ENCODE data around the gene KCNMB3. TPM values are rescaled to one million over a fixed set of nuclear protein-coding genes. Genes with fewer than 3 reads are reported as not detected.

The KCNMB3 gene
- total and polyA plus RNA-seq, 2 of the 13 experiments (the other 11 are each of a cell fraction or from before 2014, with no cell fraction given) = 4.3 to 7.1 TPM

DNA sequence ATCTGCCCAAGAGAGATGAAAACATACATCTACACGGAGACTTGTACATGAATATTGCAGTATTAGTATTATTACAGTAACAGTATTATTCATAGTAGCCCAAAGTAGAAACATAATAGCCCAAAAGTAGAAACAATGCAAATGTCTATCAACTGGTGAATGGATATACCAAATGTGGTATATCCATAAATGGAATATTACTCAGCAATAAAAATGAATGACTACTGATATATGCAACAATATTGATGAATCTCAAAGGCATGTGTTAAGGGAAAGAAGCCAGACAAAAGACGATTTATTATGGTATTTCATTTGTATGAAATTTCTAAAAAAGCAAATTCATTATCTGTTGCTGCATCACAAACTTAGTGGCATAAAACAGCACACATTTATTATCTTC is 48.4 kb upstream of the KCNMB3 start:
- POLR2A ChIA-PET = no interaction called here
- H4K20me1 ChIP-seq (ENCODE audit: insufficient read depth, low read length) = no peaks in the 10 kb centered on the region
- H3K79me2 ChIP-seq (ENCODE audit: insufficient read depth, low read length) = no peaks in the 10 kb centered on the region
- no peak overlapping the region for H2AFZ ChIP-seq (ENCODE audit: low read length)
- intact Hi-C loops (cut with micrococcal nuclease; ENCODE audit: unreplicated experiment) = no loop called here
- 52% methylated on average over 2 of the region's 2 CpGs for WGBS (ENCODE audit: low lambda C conversion rate)
- no peak overlapping the region for H3K4me2 ChIP-seq (ENCODE audit: low read depth, low read length)
- BruUV-seq (replicated peaks) = no TSS peak
- H3K4me1 ChIP-seq (ENCODE audit: insufficient read depth, low read length) = peaks cover 15% of the 10 kb centered on the region; the same call in 1 of the 2 replicates
- ATAC-seq = no peak
- in situ Hi-C loops (cut with HindIII; ENCODE audit: extremely low pct_ligation_motif_present, low pct_unique_long_range_greater_than_20kb) = no loop called here
- CTCF ChIA-PET (ENCODE audit: low intra/inter-chr PET ratio, low total read pairs) = no interaction called here
- no peaks in the 10 kb centered on the region for H3K27me3 ChIP-seq (ENCODE audit: control insufficient read depth in 1 of 2, insufficient read depth in 2 of 2, low read length in 2 of 2)
- H3K36me3 ChIP-seq (replicated peaks in 1 of 2; ENCODE audit: control insufficient read depth in 1 of 2, insufficient read depth in 2 of 2, low read length in 2 of 2) = no peaks in the 10 kb centered on the region
- H3K4me3 ChIP-seq (replicated peaks in 1 of 3; ENCODE audit: insufficient read depth in 1 of 3, low read depth in 2 of 3, low read length in 3 of 3) = no peak overlapping the region
- no peaks in the 10 kb centered on the region for H3K9me3 ChIP-seq (ENCODE audit: low read length)
- TF ChIP-seq ATF1 (CRISPR knock-in tag; IDR thresholded peaks at IDR 0.05) (no peak), FIP1L1 (IDR thresholded peaks at IDR 0.05; ENCODE audit: borderline replicate concordance, insufficient read depth, low read depth, low read length) (no peak), SNAPC4 (CRISPR knock-in tag; IDR thresholded peaks at IDR 0.05) (no peak), EP300 (IDR thresholded peaks at IDR 0.05; ENCODE audit: low read depth in 2 of 2, low read length in 2 of 2) (no peak), EP300 (CRISPR knock-in tag; IDR thresholded peaks at IDR 0.05; ENCODE audit: borderline replicate concordance) (no peak), MBNL3 (CRISPR knock-in tag; conservative IDR thresholded peaks at IDR 0.05) (no peak), MIER2 (CRISPR knock-in tag; IDR thresholded peaks at IDR 0.05) (no peak), ZNF570 (CRISPR knock-in tag; IDR thresholded peaks at IDR 0.05; ENCODE audit: borderline replicate concordance) (no peak), KDM2A (CRISPR knock-in tag; IDR thresholded peaks at IDR 0.05; ENCODE audit: borderline replicate concordance, low read depth) (no peak), NFRKB (IDR thresholded peaks at IDR 0.05) (no peak), ZFP1 (CRISPR knock-in tag; IDR thresholded peaks at IDR 0.05) (no peak), SOX5 (CRISPR knock-in tag; IDR thresholded peaks at IDR 0.05; ENCODE audit: borderline replicate concordance) (no peak), GABPA (IDR thresholded peaks at IDR 0.05; ENCODE audit: low read depth, low read length) (no peak), GABPA (CRISPR knock-in tag; IDR thresholded peaks at IDR 0.05; ENCODE audit: low read depth) (no peak), ZNF839 (CRISPR knock-in tag; IDR thresholded peaks at IDR 0.05; ENCODE audit: borderline replicate concordance) (no peak), ZNF720 (CRISPR knock-in tag; IDR thresholded peaks at IDR 0.05) (no peak), SNAPC2 (CRISPR knock-in tag; IDR thresholded peaks at IDR 0.05) (no peak)
- TF ChIP-seq, protein P1, sequence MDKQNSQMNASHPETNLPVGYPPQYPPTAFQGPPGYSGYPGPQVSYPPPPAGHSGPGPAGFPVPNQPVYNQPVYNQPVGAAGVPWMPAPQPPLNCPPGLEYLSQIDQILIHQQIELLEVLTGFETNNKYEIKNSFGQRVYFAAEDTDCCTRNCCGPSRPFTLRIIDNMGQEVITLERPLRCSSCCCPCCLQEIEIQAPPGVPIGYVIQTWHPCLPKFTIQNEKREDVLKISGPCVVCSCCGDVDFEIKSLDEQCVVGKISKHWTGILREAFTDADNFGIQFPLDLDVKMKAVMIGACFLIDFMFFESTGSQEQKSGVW (CRISPR knock-in tag; IDR thresholded peaks at IDR 0.05; ENCODE audit: borderline replicate concordance) = no peak
- TF ChIP-seq, protein P2, sequence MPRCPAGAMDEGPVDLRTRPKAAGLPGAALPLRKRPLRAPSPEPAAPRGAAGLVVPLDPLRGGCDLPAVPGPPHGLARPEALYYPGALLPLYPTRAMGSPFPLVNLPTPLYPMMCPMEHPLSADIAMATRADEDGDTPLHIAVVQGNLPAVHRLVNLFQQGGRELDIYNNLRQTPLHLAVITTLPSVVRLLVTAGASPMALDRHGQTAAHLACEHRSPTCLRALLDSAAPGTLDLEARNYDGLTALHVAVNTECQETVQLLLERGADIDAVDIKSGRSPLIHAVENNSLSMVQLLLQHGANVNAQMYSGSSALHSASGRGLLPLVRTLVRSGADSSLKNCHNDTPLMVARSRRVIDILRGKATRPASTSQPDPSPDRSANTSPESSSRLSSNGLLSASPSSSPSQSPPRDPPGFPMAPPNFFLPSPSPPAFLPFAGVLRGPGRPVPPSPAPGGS (CRISPR knock-in tag; IDR thresholded peaks at IDR 0.05) = no peak
- H3K27ac ChIP-seq (ENCODE audit: extremely low read length, insufficient read depth, low read length) = no peak overlapping the region
- DNase-seq (ENCODE audit: low spot score) = no peak
- no peak for FAIRE-seq
- no peak overlapping the region for H3K9ac ChIP-seq (ENCODE audit: insufficient read depth, low read depth, low read length)

Data from HepG2 (cell line).